Measurements from ENCODE around the gene WDFY1. TPM values are rescaled to one million over a fixed set of nuclear protein-coding genes. Genes with fewer than 3 reads are reported as not detected.

WDFY1 gene
- total RNA-seq, 2 experiments from 2014 or later, result 20.8 to 23.1 TPM

DNA sequence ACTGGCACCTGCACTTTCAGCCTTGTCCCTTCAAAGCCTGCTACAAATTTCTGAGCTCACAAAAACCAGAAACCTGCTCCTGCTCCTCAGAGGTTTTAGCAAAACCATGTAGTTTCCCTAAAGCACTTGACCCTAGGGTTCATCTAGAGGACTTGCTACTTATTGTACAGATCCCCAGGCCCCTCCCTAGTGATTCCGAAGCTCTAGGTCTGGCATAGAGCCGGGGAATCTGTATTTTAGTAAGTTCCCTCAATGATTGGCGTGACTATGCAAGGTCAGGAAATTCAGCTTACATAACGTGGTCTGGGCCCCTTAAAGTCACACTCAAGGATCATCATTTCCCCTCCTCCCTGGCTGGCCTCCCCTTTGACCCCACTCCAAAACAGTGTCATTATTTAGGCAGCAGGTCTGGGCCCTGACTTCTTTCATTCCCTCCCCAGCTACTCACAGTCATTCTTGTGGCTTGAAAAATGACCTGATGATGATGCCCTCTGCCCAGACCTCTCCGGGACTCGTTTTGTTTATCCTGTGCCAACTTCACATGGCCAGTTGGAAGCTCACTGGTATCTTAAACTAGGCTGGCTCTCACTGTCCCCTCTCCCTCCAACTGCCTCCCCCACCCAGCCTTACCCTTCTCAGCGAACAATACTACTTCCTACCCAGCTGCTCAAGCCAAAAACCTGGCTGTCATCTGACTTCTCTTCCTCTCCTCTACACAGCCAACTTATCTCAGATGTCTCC lies 36.0 kb downstream of the WDFY1 start:
- H3K27ac Mint-ChIP-seq, result no peak overlapping the region

DNA sequence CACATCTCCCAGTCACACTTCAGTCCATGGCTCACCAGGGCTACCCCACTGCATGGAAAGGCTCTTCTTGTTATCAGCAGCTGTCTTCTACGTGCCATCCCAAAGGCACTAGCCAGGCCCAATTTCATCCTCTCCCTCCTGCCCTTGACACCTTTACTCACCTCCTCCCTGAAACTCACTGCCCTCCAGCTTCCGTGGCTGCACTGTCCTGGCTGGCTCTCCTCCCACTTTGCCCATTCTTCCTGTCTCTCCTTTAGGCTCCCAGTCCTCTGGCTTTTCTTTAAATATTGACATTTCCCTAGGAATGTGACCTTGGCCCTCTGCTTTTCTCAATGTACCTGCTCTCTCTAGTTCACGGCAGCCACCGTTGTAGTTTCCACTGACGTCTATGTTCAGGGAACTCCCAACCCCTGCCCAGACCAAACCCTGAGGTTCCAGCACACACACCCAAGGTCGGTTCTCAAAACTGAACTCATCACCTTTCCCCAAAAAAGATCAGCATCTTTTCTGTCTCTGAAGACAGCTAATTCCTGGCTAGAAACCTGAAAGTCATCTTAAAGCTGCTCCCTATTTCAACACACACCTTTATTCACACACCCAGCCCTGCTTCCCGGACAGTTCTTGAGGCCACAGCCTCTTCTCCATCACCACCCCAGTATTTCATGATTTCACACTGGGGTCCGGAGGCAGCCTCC lies 36.7 kb downstream of the WDFY1 start:
- no peak for ATAC-seq
- Mint-ChIP-seq H3K27me3 (no peaks in the 10 kb centered on the region), H3K27ac (no peak overlapping the region), H3K4me1 (ENCODE audit: low read depth) (no peaks in the 10 kb centered on the region), H3K4me3 (no peak overlapping the region), H3K9me3 (no peaks in the 10 kb centered on the region), H3K36me3 (ENCODE audit: low read depth) (peaks cover 8% of the 10 kb centered on the region)
- DNase-seq, result no peak
- TF ChIP-seq, protein P1, sequence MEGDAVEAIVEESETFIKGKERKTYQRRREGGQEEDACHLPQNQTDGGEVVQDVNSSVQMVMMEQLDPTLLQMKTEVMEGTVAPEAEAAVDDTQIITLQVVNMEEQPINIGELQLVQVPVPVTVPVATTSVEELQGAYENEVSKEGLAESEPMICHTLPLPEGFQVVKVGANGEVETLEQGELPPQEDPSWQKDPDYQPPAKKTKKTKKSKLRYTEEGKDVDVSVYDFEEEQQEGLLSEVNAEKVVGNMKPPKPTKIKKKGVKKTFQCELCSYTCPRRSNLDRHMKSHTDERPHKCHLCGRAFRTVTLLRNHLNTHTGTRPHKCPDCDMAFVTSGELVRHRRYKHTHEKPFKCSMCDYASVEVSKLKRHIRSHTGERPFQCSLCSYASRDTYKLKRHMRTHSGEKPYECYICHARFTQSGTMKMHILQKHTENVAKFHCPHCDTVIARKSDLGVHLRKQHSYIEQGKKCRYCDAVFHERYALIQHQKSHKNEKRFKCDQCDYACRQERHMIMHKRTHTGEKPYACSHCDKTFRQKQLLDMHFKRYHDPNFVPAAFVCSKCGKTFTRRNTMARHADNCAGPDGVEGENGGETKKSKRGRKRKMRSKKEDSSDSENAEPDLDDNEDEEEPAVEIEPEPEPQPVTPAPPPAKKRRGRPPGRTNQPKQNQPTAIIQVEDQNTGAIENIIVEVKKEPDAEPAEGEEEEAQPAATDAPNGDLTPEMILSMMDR (IDR thresholded peaks at IDR 0.05), result no peak
- CTCF ChIA-PET, result interaction anchor here (1.0 to 1.2 kb wide), 2 partner anchors 11 to 21 kb away, joined by 3 read pairs; no protein-coding TSS in a partner anchor
- intact Hi-C loops (cut with micrococcal nuclease), result no loop called here
- POLR2A ChIA-PET, result interaction anchor here (0.7 kb wide), 2 partner anchors 45 to 337 kb away, joined by 3 read pairs; no protein-coding TSS in a partner anchor

More for the DNA sequence above, 36.0 kb downstream of the WDFY1 start:
- TF ChIP-seq, protein P1 (IDR thresholded peaks at IDR 0.05), result no peak
- no peak for DNase-seq
- Mint-ChIP-seq H3K4me1 (ENCODE audit: low read depth) (no peaks in the 10 kb centered on the region), H3K27me3 (no peaks in the 10 kb centered on the region), H3K36me3 (ENCODE audit: low read depth) (peaks cover 8% of the 10 kb centered on the region), H3K9me3 (no peaks in the 10 kb centered on the region), H3K4me3 (no peak overlapping the region)
- intact Hi-C loops (cut with micrococcal nuclease), result no loop called here
- ChIA-PET POLR2A (interaction anchor here (0.7 kb wide), 2 partner anchors 46 to 336 kb away, joined by 3 read pairs; no protein-coding TSS in a partner anchor), CTCF (interaction anchor here (1.0 to 1.2 kb wide), 2 partner anchors 12 to 21 kb away, joined by 3 read pairs; no protein-coding TSS in a partner anchor)
- no peak for ATAC-seq

DNA sequence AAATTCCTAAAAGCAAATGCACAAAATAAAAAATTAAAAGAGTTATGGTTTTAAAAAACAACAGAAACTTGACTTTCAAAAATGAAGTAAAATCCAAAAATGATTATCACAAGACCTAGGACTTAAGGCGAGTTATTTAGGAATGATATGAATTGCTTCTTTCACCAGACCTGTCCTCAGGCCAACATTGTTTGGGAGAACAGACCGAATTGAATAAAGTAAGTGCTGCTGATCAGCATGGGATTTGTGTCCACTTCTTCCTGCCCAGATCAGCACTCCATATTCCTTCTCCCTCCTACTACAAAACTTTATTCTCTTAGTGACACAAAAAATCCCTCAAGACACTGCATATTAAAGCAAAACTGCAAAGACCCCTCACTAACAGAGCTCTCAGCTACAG lies 39.1 kb downstream of the WDFY1 start:
- POLR2A ChIA-PET, result no interaction called here
- TF ChIP-seq, protein P1 (IDR thresholded peaks at IDR 0.05), result no peak
- Mint-ChIP-seq H3K36me3 (ENCODE audit: low read depth) (peaks cover 6% of the 10 kb centered on the region), H3K4me3 (no peak overlapping the region), H3K4me1 (ENCODE audit: low read depth) (no peaks in the 10 kb centered on the region), H3K27ac (no peak overlapping the region), H3K9me3 (no peaks in the 10 kb centered on the region), H3K27me3 (no peaks in the 10 kb centered on the region)
- intact Hi-C loops (cut with micrococcal nuclease), result no loop called here
- CTCF ChIA-PET, result no interaction called here
- no peak for DNase-seq
- no peak for ATAC-seq

DNA sequence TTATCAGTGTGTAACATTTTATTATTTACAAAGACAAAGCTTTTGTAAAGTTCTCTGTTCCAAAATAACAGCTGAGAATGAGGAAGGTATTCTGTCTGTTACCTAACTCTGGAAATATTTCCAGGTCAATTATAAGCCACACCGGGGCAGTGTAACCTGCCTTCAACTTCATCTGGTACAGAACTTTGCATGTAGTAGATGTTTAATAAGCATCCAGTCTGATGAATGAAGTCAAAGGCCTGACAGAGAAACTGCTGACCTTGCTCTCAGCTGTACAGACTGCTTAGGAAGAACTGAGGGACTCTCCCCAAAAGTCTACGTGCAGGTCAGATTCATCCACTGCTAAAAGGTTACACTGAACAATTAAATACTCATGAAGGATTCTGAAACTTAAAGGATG lies 43.3 kb downstream of the WDFY1 start:
- no peaks in the 10 kb centered on the region for H3K27me3 Mint-ChIP-seq
- H3K27ac Mint-ChIP-seq, result no peak overlapping the region

More for the DNA sequence above, 43.3 kb downstream of the WDFY1 start:
- POLR2A ChIA-PET, result interaction anchor here (1.2 kb wide), 1 partner anchor 9 kb away, joined by 3 read pairs; no protein-coding TSS in a partner anchor
- Mint-ChIP-seq H3K9me3 (no peaks in the 10 kb centered on the region), H3K4me3 (no peak overlapping the region), H3K4me1 (ENCODE audit: low read depth) (peaks cover 9% of the 10 kb centered on the region), H3K36me3 (ENCODE audit: low read depth) (peaks cover 33% of the 10 kb centered on the region)
- ATAC-seq, result peak; percentile 34
- TF ChIP-seq, protein P1 (IDR thresholded peaks at IDR 0.05), result no peak
- intact Hi-C loops (cut with micrococcal nuclease), result no loop called here
- DNase-seq, result no peak
- CTCF ChIA-PET, result interaction anchor here (1.2 to 1.8 kb wide), 2 partner anchors 10 to 19 kb away, joined by 4 read pairs; no protein-coding TSS in a partner anchor
